Neural cell (in vitro differentiated cells): Measurements from ENCODE around the gene TCF4. TPM values are rescaled to one million over a fixed set of nuclear protein-coding genes. Genes with fewer than 3 reads are reported as not detected.

Experiments
- H2AFZ ChIP-seq: fragments of 200-600, 300-800 bp; sonication (generic), shearing (Covaris generic); 2 replicates; pipeline ENCODE4 v1.6.0; 2014; ENCODE audit warnings: low read depth, mild to moderate bottlenecking, antibody characterized with exemption, low read length, moderate library complexity
- H3F3A ChIP-seq: fragments of 200-600 bp; shearing (Covaris generic); 2 replicates; pipeline ENCODE4 v1.6.1; 2016; ENCODE audit warnings: mild to moderate bottlenecking, moderate library complexity, mixed read lengths, antibody characterized with exemption, low read length; ENCODE audit not compliant: insufficient read depth, poor library complexity, severe bottlenecking
- H3K27ac ChIP-seq: fragments of 200-600, 300-800 bp; sonication (generic), shearing (Covaris generic); 2 replicates; pipeline ENCODE4 v1.5.1; 2014; ENCODE audit warnings: mild to moderate bottlenecking, low read length, moderate library complexity
- H3K27me3 ChIP-seq: fragments of 300-800, 200-600 bp; sonication (generic), shearing (Covaris generic); 2 replicates; pipeline ENCODE4 v1.6.0; 2014; ENCODE audit warnings: mild to moderate bottlenecking, low read depth, low read length, moderate library complexity; ENCODE audit not compliant: insufficient read depth
- H3K36me3 ChIP-seq: fragments of 300-800, 200-600 bp; sonication (generic), shearing (Covaris generic); 2 replicates; pipeline ENCODE4 v1.5.1; 2014; ENCODE audit warnings: mild to moderate bottlenecking, antibody characterized with exemption, low read length, moderate library complexity; ENCODE audit not compliant: insufficient read depth
- H3K4me2 ChIP-seq: fragments of 300-800, 200-600 bp; sonication (generic), shearing (Covaris generic); 2 replicates; pipeline ENCODE4 v1.6.0; 2014; ENCODE audit warnings: mild to moderate bottlenecking, low read length
- H3K4me3 ChIP-seq: fragments of 300-800, 200-600 bp; sonication (generic), shearing (Covaris generic); 2 replicates; pipeline ENCODE4 v1.5.1; 2014; ENCODE audit warnings: mild to moderate bottlenecking, low read length, moderate library complexity
- H3K79me2 ChIP-seq: fragments of 200-600 bp; shearing (Covaris generic); replicated peaks from 2 replicates; pipeline ENCODE4 v1.6.0; 2014; ENCODE audit warnings: mild to moderate bottlenecking, low read length, moderate library complexity; ENCODE audit not compliant: insufficient read depth
- H3K9ac ChIP-seq: fragments of 300-800, 200-600 bp; sonication (generic), shearing (Covaris generic); 2 replicates; pipeline ENCODE4 v1.6.1; 2016; ENCODE audit warnings: mild to moderate bottlenecking, low read length, mixed read lengths
- H3K9me2 ChIP-seq: fragments of 200-600 bp; shearing (Covaris generic); 2 replicates; pipeline ENCODE4 v1.6.1; 2016; ENCODE audit warnings: mild to moderate bottlenecking, low read length, mixed read lengths; ENCODE audit not compliant: insufficient read depth
- H3K9me3 ChIP-seq: fragments of 200-600, 300-800 bp; sonication (generic), shearing (Covaris generic); 2 replicates; pipeline ENCODE4 v1.6.1; 2016; ENCODE audit warnings: mild to moderate bottlenecking, mixed run types, low read length, moderate library complexity, mixed read lengths
- H4K20me1 ChIP-seq: fragments of 200-600 bp; shearing (Covaris generic); 2 replicates; pipeline ENCODE4 v1.6.1; 2016; ENCODE audit warnings: mild to moderate bottlenecking, mixed run types; ENCODE audit not compliant: insufficient read depth
- CTCF ChIP-seq: fragments of 450-650 bp; IDR thresholded peaks from 2 replicates; pipeline ENCODE4 v1.5.1; 2014; ENCODE audit warnings: antibody characterized with exemption, mild to moderate bottlenecking, moderate library complexity; ENCODE audit not compliant: poor library complexity, severe bottlenecking
- EP300 ChIP-seq: fragments of 450-650 bp; conservative IDR thresholded peaks from 2 replicates; pipeline ENCODE4 v1.6.1; 2014; ENCODE audit warnings: antibody characterized with exemption, mild to moderate bottlenecking, moderate library complexity; ENCODE audit not compliant: poor library complexity, severe bottlenecking
- EZH2 ChIP-seq: fragments of 200-600, 300-800 bp; shearing (Covaris generic), sonication (generic); IDR thresholded peaks from 2 replicates; pipeline ENCODE4 v1.6.1; 2014; ENCODE audit warnings: antibody characterized with exemption, low read length, borderline replicate concordance, mild to moderate bottlenecking; ENCODE audit not compliant: insufficient read depth, poor library complexity, severe bottlenecking
- MXI1 ChIP-seq: fragments of 450-650 bp; conservative IDR thresholded peaks from 2 replicates; pipeline ENCODE4 v1.6.1; 2014; ENCODE audit warnings: antibody characterized with exemption, mild to moderate bottlenecking; ENCODE audit not compliant: poor library complexity, severe bottlenecking
- POLR2AphosphoS5 ChIP-seq: IDR thresholded peaks from 2 replicates; pipeline ENCODE4 v1.6.1; 2012
- RAD21 ChIP-seq: fragments of 450-650 bp; conservative IDR thresholded peaks from 2 replicates; pipeline ENCODE4 v1.6.1; 2014; ENCODE audit warnings: antibody characterized with exemption, mild to moderate bottlenecking, moderate library complexity
- SMC3 ChIP-seq: fragments of 450-650 bp; conservative IDR thresholded peaks from 2 replicates; pipeline ENCODE4 v1.6.1; 2014; ENCODE audit warnings: antibody characterized with exemption, mild to moderate bottlenecking, moderate library complexity; ENCODE audit not compliant: poor library complexity
- TAF1 ChIP-seq: IDR thresholded peaks from 2 replicates; pipeline ENCODE4 v1.6.1; 2012; ENCODE audit warnings: low read depth
- polyA plus RNA-seq: library from polyadenylated mRNA; depleted of rRNA; stranded (reverse); fragments of >200 nt; gene quantifications from 2 replicates; pipeline ENCODE4 v1.2.3, GENCODE V29; 2014
- TF ChIP-seq, protein P1 (sequence below): IDR thresholded peaks from 2 replicates; pipeline ENCODE4 v1.6.1; 2012; ENCODE audit warnings: borderline replicate concordance

The TCF4 gene
- polyA plus RNA-seq, 1 donor from 2014 or later = 7.0 TPM

GRCh38 chr18:55233857-55234256, 354.1 kb downstream of the TCF4 start:
- Histone ChIP-seq H3K27ac (no peak overlapping the region), H3K27me3 (no peaks in the 10 kb centered on the region), H3K36me3 (no peaks in the 10 kb centered on the region), H3K4me3 (no peak overlapping the region), H3K9me2 (no peaks in the 10 kb centered on the region), H3K9me3 (no peaks in the 10 kb centered on the region), H3F3A (no peaks in the 10 kb centered on the region), H3K9ac (no peak overlapping the region), H2AFZ (no peak overlapping the region), H3K79me2 (no peaks in the 10 kb centered on the region), H3K4me2 (no peak overlapping the region), H4K20me1 (no peaks in the 10 kb centered on the region)
- TF ChIP-seq TAF1 (no peak), EP300 (no peak), RAD21 (no peak), EZH2 (no peak), SMC3 (no peak), CTCF (no peak), MXI1 (no peak), POLR2AphosphoS5 (no peak)
- TF ChIP-seq, protein P1, sequence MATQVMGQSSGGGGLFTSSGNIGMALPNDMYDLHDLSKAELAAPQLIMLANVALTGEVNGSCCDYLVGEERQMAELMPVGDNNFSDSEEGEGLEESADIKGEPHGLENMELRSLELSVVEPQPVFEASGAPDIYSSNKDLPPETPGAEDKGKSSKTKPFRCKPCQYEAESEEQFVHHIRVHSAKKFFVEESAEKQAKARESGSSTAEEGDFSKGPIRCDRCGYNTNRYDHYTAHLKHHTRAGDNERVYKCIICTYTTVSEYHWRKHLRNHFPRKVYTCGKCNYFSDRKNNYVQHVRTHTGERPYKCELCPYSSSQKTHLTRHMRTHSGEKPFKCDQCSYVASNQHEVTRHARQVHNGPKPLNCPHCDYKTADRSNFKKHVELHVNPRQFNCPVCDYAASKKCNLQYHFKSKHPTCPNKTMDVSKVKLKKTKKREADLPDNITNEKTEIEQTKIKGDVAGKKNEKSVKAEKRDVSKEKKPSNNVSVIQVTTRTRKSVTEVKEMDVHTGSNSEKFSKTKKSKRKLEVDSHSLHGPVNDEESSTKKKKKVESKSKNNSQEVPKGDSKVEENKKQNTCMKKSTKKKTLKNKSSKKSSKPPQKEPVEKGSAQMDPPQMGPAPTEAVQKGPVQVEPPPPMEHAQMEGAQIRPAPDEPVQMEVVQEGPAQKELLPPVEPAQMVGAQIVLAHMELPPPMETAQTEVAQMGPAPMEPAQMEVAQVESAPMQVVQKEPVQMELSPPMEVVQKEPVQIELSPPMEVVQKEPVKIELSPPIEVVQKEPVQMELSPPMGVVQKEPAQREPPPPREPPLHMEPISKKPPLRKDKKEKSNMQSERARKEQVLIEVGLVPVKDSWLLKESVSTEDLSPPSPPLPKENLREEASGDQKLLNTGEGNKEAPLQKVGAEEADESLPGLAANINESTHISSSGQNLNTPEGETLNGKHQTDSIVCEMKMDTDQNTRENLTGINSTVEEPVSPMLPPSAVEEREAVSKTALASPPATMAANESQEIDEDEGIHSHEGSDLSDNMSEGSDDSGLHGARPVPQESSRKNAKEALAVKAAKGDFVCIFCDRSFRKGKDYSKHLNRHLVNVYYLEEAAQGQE = no peak

DNA sequence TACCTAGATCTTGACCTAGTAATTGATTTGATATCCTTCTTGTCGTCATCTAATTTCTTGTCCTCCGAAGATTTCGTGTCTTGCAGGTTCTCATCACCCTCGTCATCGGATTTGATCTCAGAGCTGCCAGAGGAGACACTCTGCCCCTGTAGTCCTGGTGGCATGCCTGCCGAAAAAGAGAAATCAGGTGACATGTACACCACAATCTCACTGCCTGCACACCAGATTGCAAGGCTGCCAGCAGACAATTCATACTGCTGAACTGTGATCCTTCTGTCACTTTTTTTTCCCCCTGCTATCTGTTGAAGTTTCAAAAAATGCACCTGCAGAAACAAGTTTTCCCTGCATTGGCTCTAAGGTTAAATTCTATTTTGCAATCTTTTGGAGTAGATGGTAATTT, 355.5 kb downstream of the TCF4 start:
- TF ChIP-seq, protein P1 = no peak
- TF ChIP-seq RAD21 (no peak), MXI1 (no peak), SMC3 (no peak), CTCF (no peak), EZH2 (no peak)
- no peaks in the 10 kb centered on the region for H3K9me3 ChIP-seq
- no peaks in the 10 kb centered on the region for H3F3A ChIP-seq
- H3K9ac ChIP-seq = no peak overlapping the region
- no peaks in the 10 kb centered on the region for H3K36me3 ChIP-seq
- no peak overlapping the region for H2AFZ ChIP-seq
- H3K27me3 ChIP-seq = no peaks in the 10 kb centered on the region
- no peaks in the 10 kb centered on the region for H3K9me2 ChIP-seq
- no peak overlapping the region for H3K4me3 ChIP-seq
- no peaks in the 10 kb centered on the region for H3K79me2 ChIP-seq
- no peak overlapping the region for H3K4me2 ChIP-seq
- no peak overlapping the region for H3K27ac ChIP-seq
- no peaks in the 10 kb centered on the region for H4K20me1 ChIP-seq
